ENCODE results near the gene ULBP3.
"Not testable (repeated sequence)": the region's sequence is repeated elsewhere in the genome, so short reads cannot be mapped to it uniquely, and the experiment has no call there.

ULBP3 gene

DNA sequence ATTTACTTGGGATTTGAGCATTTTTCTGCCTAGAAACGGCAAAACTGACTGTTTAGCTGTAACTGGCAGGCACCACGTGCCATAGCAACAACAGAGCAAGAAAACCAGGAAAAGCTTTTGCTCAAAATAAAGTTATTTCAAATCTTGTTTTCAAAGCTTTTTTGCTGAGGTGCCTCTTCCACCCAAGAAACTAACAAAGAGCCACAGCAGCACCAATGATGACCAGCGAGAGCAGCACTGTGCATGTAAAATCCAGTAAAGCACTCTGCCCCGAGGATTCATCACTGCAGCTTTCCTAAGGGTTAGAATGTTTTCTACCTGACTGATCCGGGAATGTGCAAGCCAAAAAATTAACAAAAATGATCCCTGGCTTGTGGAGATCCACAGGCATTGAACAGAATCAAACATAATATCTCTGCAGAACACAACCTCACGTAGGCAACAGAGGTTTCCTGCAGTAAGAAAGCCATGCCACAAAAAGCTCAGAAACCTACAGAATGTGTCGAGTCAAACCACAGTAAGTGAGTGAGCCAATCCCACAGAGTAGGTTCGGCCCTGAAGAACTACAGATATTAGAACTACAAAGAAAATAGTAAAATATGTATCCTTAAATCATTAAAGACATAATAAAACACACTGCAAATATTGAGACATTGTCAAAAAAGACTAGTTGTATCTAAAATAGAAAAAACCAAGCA, 7.4 kb upstream of the ULBP3 start:
- DNase-seq (ENCODE audit: low spot score): peak; percentile 20

DNA sequence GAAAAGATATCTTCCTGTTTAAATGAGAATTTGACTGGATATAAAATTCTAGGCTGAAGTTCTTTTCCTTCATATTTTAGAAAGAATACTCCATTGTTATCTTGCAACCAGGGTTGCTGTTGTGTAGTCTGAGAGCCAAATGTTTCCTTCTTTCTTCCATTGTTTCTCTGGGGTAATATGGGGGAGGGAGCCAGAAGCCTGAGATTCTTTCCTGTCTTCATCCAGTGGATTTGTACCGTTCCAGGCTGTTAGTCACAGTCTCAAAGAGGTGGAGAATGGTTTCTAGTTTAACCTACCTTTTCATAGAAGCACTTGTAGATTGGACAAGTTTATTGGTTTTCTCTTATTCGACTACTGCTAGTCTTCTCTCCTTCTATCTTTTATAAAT, 6.1 kb upstream of the ULBP3 start:
- DNase-seq (ENCODE audit: low spot score): no peak

- DNase-seq (ENCODE audit: low spot score): not testable (repeated sequence)
Measured at GRCh38 chr6:150074396-150075033, 5.6 kb upstream of the ULBP3 start.

GRCh38 chr6:150072201-150072600, 3.3 kb upstream of the ULBP3 start:
- peak; percentile 37 for DNase-seq (ENCODE audit: low spot score)

- DNase-seq (ENCODE audit: low spot score): peak; percentile 12
Measured at GRCh38 chr6:150070236-150070818, 1.4 kb upstream of the ULBP3 start.

- DNase-seq (ENCODE audit: low spot score): no peak
Measured at GRCh38 chr6:150069706-150070105, 785 bp upstream of the ULBP3 start.

DNA sequence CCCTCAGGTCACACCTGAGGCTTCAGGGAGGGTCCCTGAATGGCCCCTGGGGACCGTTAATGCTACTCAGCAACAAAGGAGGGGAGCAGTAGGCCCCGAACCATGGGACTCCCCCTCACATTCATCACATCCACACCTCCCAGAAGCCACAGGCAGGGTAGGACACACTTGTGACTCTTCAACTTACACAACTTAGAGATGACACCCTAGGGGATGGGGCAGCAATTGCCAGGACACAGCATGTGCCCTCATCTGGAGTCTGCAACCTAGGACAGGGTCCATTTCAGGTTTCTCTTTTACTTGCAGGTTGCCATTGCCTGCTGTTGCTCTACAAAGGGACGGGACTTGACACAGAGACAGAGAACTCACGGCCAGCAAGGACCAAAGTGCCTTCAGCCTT, 770 bp downstream of the ULBP3 start:
- peak; percentile 36 for DNase-seq (ENCODE audit: low spot score)

GRCh38 chr6:150065083-150065482, 3.8 kb downstream of the ULBP3 start:
- no peak for DNase-seq (ENCODE audit: low spot score)

- DNase-seq (ENCODE audit: low spot score): no peak
Measured at GRCh38 chr6:150063640-150064039, 5.3 kb downstream of the ULBP3 start.

DNA sequence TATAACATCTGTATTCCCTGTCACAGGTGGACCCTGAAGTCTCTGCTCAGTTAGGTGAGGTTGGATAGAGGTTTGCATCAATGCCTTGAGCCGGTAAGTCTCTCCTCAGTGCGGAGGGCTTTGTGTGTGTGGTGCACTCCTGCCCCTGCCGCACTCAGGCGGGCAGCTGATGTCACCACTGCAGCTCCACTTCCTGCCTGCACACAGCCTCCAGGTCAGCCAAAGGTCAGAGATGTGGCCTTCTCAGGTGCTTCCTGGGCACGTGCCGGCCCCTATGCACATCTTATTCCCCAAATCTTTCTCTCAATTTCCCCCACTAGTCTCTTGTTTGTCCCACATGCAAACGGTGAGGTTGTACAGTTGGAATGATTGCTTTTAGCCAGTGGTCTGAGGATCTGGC, 8.9 kb downstream of the ULBP3 start:
- DNase-seq (ENCODE audit: low spot score): not testable (repeated sequence)

DNA sequence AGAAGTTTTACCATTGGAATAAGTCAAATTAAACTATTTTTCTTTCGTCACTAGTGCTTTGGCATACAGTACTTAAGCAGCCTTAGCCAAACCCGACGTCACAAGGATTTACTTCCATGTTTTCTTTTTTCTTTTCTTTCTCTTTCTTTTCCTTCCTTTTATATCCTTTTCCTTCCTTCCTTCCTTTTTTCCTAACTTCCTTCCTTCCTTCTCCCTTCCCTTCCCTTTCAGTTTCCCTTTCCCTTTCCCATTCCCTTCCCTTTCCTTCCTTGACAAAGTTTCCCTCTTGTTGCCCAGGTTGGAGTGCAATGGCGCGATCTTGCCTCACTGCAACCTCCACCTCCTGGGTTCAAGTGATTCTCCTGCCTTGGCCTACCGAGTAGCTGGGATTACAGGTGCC, 9.9 kb downstream of the ULBP3 start:
- no peak for DNase-seq (ENCODE audit: low spot score)

- DNase-seq (ENCODE audit: low spot score): no peak
Measured at GRCh38 chr6:150058231-150058792, 10.6 kb downstream of the ULBP3 start.

GRCh38 chr6:150057501-150057951, 11.4 kb downstream of the ULBP3 start:
- no peak for DNase-seq (ENCODE audit: low spot score)

GRCh38 chr6:150056916-150057315, 12.0 kb downstream of the ULBP3 start:
- no peak for DNase-seq (ENCODE audit: low spot score)

DNA sequence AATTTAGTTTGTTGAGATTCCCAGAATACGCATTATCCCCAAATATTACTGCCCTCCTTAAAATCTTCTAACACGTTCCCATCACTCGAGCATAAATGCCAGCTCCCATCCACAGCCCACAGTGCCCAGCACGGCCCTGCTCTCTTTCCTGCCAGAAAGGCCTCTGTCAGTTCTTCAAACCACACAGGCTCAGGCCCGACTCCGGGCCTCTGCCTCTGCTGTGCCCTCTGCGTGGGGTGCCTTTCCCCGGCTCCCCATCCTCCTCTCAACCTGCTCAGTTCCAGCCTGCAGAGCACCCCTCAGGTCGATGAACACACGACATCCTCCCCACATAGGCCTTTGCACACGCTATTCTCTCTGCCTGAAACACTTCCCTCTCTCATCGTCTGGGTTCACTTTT, 12.8 kb downstream of the ULBP3 start:
- DNase-seq (ENCODE audit: low spot score): no peak

DNA sequence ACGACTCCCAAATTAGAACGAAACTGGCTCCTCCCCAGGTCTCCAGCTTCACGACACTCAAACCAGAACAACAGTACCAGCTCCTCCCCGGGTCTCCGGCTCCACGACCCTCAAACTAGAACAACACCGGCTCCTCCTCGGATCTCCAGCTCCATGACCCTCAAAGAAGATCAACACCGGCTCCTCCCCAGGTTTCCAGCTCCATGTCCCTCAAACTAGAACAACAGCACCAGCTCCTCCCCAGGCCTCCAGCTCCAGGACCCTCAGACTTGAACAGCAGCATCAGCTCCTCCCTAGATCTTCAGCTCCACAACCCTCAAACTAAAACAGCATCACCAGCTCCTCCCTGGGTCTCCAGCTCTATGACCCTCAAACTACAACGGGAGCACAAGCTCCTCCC, 13.8 kb downstream of the ULBP3 start:
- DNase-seq (ENCODE audit: low spot score): no peak

- DNase-seq (ENCODE audit: low spot score): no peak
Measured at GRCh38 chr6:150053450-150053849, 15.5 kb downstream of the ULBP3 start.

DNA sequence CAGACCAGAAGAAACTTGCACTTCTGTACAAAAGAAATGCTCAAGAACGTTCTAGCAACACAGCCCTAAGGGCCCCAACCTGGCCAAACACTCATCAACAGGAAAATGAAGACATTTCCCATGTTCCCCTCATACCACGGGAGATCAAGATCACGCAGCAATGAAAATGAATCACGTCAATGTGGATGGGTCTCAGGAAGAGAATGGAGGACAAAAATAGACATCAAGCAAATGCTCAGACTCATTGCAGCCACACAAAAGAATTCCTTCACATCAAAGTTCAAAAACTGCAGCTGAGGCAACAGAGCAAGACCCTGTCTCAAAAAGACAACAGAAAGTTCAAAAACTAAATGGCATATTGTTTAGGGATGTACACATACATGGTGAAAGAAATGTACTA, 18.1 kb downstream of the ULBP3 start:
- no peak for DNase-seq (ENCODE audit: low spot score)

- DNase-seq (ENCODE audit: low spot score): no peak
Measured at GRCh38 chr6:150048099-150048498, 20.8 kb downstream of the ULBP3 start.

DNA sequence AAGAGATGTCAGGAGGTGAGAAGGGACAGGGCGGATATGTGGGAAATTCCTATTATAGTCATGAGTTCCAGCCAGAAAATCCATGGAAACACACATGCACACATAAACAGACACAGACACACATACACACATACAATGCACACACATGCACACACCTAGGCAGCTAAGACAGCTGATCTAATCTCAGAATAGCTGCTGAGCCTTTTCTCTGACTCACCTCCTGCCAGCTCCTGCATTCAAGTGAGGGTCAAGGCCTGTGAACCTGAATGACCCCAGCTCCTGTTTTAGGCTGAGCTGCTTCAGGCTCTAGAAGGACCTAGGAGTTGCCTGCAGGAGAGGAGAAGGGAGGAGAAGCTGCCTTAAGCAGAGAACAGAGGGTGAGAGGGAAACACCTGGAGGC, 22.0 kb downstream of the ULBP3 start:
- no peak for DNase-seq (ENCODE audit: low spot score)

GRCh38 chr6:150044621-150045145, 24.2 kb downstream of the ULBP3 start:
- DNase-seq (ENCODE audit: low spot score): no peak

DNA sequence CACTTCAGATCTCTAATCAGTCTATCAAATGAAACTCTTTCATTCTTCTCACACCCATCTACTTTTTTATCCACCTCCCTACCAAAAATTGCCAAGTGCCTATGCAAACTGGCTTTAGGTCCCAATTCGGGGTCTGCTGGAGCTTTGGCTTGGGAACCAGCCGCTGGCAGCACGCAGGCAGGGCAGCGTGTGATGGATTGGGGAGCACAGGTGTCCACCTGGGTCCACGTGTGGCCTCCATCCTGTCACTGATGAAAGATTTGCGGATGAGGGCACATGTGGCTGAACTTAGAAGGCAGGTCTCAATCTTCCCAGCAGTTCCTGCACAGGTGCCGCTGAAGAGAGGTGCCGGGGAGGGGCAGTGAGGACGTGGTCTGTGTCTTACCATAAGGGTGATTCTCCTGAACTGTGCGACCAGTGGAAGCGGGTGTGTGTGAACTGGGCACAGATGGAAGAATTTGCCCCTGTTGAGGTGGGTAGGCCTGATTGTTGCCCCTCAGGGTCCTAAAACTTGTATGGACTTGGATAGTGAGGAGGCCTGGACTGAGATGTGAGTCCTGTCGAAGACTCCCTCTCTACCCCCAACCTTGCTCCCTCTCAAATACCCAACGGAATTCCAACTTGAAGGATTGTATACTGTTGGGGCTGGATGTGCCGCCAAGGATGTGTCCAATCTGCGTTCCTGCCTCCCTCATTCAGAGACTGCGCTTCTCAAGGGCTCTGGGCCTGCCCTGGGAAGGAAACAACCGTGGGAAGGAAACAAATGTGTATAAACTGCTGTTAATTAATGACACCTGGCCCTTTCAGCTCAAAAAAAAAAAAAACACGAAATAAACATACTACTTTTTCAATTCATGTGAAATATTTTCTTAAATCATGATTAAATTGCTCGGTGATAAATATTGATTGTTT, 25.2 kb downstream of the ULBP3 start:
- DNase-seq (ENCODE audit: low spot score): no peak

All from NAMALWA (cell line).